Panc1 (cell line): Measurements from ENCODE around the gene ATG4B.

Experiments used
- POLR2AphosphoS5 ChIP-seq: IDR thresholded peaks from 2 replicates; pipeline ENCODE4 v1.6.1; 2012; ENCODE audit warnings: mild to moderate bottlenecking, low read depth, low read length, moderate library complexity
- REST ChIP-seq, 2 experiments: IDR thresholded peaks; 2 replicates each; pipeline ENCODE4 v1.6.1; 2011 to 2012; ENCODE audit warnings: low read depth in 2 of 2, control low read depth in 1 of 2, low read length in 1 of 2, mild to moderate bottlenecking in 1 of 2, moderate library complexity in 1 of 2; ENCODE audit not compliant: insufficient read depth in 1 of 2
- TCF7L2 ChIP-seq: IDR thresholded peaks from 2 replicates; pipeline ENCODE4 v1.6.1; 2011; ENCODE audit warnings: mild to moderate bottlenecking, low read depth, low read length, inconsistent platforms
- TF ChIP-seq, protein P1 (sequence below): fragments of 450-650 bp; IDR thresholded peaks from 2 replicates; pipeline ENCODE4 v1.5.1; 2017; ENCODE audit warnings: mild to moderate bottlenecking

- TF ChIP-seq TCF7L2 (no peak), REST (IDR thresholded peaks at IDR 0.05; ENCODE audit: insufficient read depth in 1 of 2, low read depth in 2 of 2, low read length in 1 of 2) (no peak), POLR2AphosphoS5 (no peak)
- TF ChIP-seq, protein P1, sequence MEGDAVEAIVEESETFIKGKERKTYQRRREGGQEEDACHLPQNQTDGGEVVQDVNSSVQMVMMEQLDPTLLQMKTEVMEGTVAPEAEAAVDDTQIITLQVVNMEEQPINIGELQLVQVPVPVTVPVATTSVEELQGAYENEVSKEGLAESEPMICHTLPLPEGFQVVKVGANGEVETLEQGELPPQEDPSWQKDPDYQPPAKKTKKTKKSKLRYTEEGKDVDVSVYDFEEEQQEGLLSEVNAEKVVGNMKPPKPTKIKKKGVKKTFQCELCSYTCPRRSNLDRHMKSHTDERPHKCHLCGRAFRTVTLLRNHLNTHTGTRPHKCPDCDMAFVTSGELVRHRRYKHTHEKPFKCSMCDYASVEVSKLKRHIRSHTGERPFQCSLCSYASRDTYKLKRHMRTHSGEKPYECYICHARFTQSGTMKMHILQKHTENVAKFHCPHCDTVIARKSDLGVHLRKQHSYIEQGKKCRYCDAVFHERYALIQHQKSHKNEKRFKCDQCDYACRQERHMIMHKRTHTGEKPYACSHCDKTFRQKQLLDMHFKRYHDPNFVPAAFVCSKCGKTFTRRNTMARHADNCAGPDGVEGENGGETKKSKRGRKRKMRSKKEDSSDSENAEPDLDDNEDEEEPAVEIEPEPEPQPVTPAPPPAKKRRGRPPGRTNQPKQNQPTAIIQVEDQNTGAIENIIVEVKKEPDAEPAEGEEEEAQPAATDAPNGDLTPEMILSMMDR, result no peak
Measured at GRCh38 chr2:241719093-241719492, 81.6 kb downstream of the ATG4B start.
